Esophagus squamous epithelium (tissue), 4 donors: ENCODE measurements around the gene SGTA.

Experiments used
- POLR2A ChIP-seq, 4 donors: fragments of 450-650 bp; IDR thresholded peaks; one replicate each; pipeline ENCODE4 v1.6.1; 2017; ENCODE audit warnings: antibody characterized with exemption in 4 of 4, mild to moderate bottlenecking in 4 of 4, moderate library complexity in 3 of 4
- TF ChIP-seq, protein P1 (sequence below), 6 experiments: fragments of 450-650 bp in 4 of 6; fragments of 200-600 bp in 2 of 6; sonication (generic) in 2 of 6; IDR thresholded peaks; one replicate each; pipeline ENCODE4 v1.5.1; 2016 to 2019; ENCODE audit warnings: antibody characterized with exemption in 6 of 6, mild to moderate bottlenecking in 4 of 6, moderate library complexity in 4 of 6

DNA sequence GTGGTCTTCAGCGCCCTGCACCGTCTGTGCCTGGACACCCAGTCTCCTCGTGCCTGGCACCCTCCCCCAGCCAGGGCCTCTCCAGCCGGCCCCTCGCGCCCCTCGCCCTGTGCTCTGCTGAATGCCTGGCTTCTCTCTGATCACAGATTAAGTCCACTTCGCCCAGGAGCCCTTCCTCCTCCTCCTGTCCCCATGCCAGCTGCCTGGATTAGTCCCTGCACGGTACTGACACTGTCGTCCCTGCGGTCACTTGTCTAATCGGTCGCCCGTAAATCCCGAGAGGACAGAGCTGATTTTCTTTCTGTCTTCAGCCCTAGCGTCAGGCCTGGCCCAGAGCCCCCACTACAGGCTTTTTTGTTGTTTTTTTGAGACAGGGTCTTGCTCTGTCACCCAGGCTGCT, 8.8 kb upstream of the SGTA start:
- TF ChIP-seq POLR2A (IDR thresholded peaks at IDR 0.05): no peak
- TF ChIP-seq, protein P1, sequence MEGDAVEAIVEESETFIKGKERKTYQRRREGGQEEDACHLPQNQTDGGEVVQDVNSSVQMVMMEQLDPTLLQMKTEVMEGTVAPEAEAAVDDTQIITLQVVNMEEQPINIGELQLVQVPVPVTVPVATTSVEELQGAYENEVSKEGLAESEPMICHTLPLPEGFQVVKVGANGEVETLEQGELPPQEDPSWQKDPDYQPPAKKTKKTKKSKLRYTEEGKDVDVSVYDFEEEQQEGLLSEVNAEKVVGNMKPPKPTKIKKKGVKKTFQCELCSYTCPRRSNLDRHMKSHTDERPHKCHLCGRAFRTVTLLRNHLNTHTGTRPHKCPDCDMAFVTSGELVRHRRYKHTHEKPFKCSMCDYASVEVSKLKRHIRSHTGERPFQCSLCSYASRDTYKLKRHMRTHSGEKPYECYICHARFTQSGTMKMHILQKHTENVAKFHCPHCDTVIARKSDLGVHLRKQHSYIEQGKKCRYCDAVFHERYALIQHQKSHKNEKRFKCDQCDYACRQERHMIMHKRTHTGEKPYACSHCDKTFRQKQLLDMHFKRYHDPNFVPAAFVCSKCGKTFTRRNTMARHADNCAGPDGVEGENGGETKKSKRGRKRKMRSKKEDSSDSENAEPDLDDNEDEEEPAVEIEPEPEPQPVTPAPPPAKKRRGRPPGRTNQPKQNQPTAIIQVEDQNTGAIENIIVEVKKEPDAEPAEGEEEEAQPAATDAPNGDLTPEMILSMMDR (IDR thresholded peaks at IDR 0.05): no peak
